Karpas-422 (cell line): ENCODE measurements around the gene PRR14L. TPM values are rescaled to one million over a fixed set of nuclear protein-coding genes. Genes with fewer than 3 reads are reported as not detected.

Experiments
- DNase-seq: peaks from one replicate; pipeline ENCODE4 v3.0.0-alpha.2; 2015
- H2AFZ ChIP-seq: fragments of 200-600 bp; sonication (generic); 2 replicates; pipeline ENCODE4 v1.6.1; 2014; ENCODE audit warnings: antibody characterized with exemption, low read length, mixed read lengths
- H3K27ac ChIP-seq: fragments of 200-600 bp; sonication (generic); 2 replicates; pipeline ENCODE4 v1.5.1; 2014; ENCODE audit warnings: mild to moderate bottlenecking, low read length, moderate library complexity
- H3K27me3 ChIP-seq: fragments of 200-600 bp; sonication (generic); 2 replicates; pipeline ENCODE4 v1.6.1; 2014; ENCODE audit warnings: low read length, mixed read lengths
- H3K36me3 ChIP-seq: fragments of 200-600 bp; sonication (generic); 2 replicates; pipeline ENCODE4 v1.6.1; 2014; ENCODE audit warnings: low read length, mixed read lengths; ENCODE audit not compliant: insufficient read depth
- H3K4me1 ChIP-seq: fragments of 200-600 bp; sonication (generic); 2 replicates; pipeline ENCODE4 v1.6.1; 2014; ENCODE audit warnings: mild to moderate bottlenecking, low read length, mixed read lengths
- H3K4me2 ChIP-seq: fragments of 200-600 bp; sonication (generic); 2 replicates; pipeline ENCODE4 v1.6.1; 2014; ENCODE audit warnings: low read length, low read depth, mild to moderate bottlenecking; ENCODE audit not compliant: poor library complexity, severe bottlenecking
- H3K4me3 ChIP-seq: fragments of 200-600 bp; sonication (generic); 2 replicates; pipeline ENCODE4 v1.5.1; 2014; ENCODE audit warnings: mild to moderate bottlenecking, antibody characterized with exemption, low read length, mixed read lengths
- H3K79me2 ChIP-seq: fragments of 200-600 bp; sonication (generic); 2 replicates; pipeline ENCODE4 v1.6.1; 2014; ENCODE audit warnings: mild to moderate bottlenecking, low read length, mixed read lengths
- H3K9ac ChIP-seq: fragments of 200-600 bp; sonication (generic); 2 replicates; pipeline ENCODE4 v1.6.0; 2014; ENCODE audit warnings: low read length
- H3K9me2 ChIP-seq: fragments of 200-600 bp; sonication (generic), shearing (Covaris generic); replicated peaks from 2 replicates; pipeline ENCODE4 v1.6.0; 2014; ENCODE audit warnings: mild to moderate bottlenecking, low read length, moderate library complexity; ENCODE audit not compliant: insufficient read depth
- H3K9me3 ChIP-seq: fragments of 300-700, 200-600 bp; sonication (generic); 2 replicates; pipeline ENCODE4 v1.6.1; 2014; ENCODE audit warnings: low read length, mixed read lengths
- H4K20me1 ChIP-seq: fragments of 200-600 bp; sonication (generic); 2 replicates; pipeline ENCODE4 v1.6.1; 2014; ENCODE audit warnings: mild to moderate bottlenecking, antibody characterized with exemption, low read length, low read depth; ENCODE audit not compliant: insufficient read depth
- total RNA-seq: library from RNA; depleted of rRNA; stranded (reverse); fragments of >200 nt; shearing (Covaris generic); gene quantifications from 2 replicates; pipeline ENCODE4 v1.2.3, GENCODE V29; 2014; ENCODE audit warnings: low replicate concordance

PRR14L gene
- total RNA-seq, 1 experiment from 2014 or later: 26.0 TPM

GRCh38 chr22:31737932-31738331 is 12.0 kb downstream of the PRR14L start:
- H4K20me1 ChIP-seq: no peaks in the 10 kb centered on the region; the same call in 1 of the 2 replicates
- no peaks in the 10 kb centered on the region for H3K9me2 ChIP-seq
- H3K79me2 ChIP-seq: peaks cover 86% of the 10 kb centered on the region
- no peaks in the 10 kb centered on the region for H3K27me3 ChIP-seq
- H3K9me3 ChIP-seq: no peaks in the 10 kb centered on the region
- no peak overlapping the region for H2AFZ ChIP-seq
- H3K36me3 ChIP-seq: peaks cover 18% of the 10 kb centered on the region; the same call in 1 of the 2 replicates
- H3K9ac ChIP-seq: no peak overlapping the region
- no peak overlapping the region for H3K4me3 ChIP-seq
- H3K27ac ChIP-seq: no peak overlapping the region
- no peak overlapping the region for H3K4me2 ChIP-seq
- H3K4me1 ChIP-seq: no peaks in the 10 kb centered on the region
- no peak for DNase-seq

GRCh38 chr22:31736458-31736857 is 13.5 kb downstream of the PRR14L start:
- Histone ChIP-seq H3K9ac (no peak overlapping the region), H3K9me3 (no peaks in the 10 kb centered on the region), H3K79me2 (peaks cover 86% of the 10 kb centered on the region), H3K27me3 (no peaks in the 10 kb centered on the region), H3K4me1 (no peaks in the 10 kb centered on the region), H3K27ac (no peak overlapping the region), H3K4me3 (no peak overlapping the region), H4K20me1 (no peaks in the 10 kb centered on the region; the same call in 1 of the 2 replicates), H2AFZ (no peak overlapping the region), H3K9me2 (no peaks in the 10 kb centered on the region), H3K36me3 (peaks cover 18% of the 10 kb centered on the region; the same call in 1 of the 2 replicates), H3K4me2 (no peak overlapping the region)
- DNase-seq: no peak

DNA sequence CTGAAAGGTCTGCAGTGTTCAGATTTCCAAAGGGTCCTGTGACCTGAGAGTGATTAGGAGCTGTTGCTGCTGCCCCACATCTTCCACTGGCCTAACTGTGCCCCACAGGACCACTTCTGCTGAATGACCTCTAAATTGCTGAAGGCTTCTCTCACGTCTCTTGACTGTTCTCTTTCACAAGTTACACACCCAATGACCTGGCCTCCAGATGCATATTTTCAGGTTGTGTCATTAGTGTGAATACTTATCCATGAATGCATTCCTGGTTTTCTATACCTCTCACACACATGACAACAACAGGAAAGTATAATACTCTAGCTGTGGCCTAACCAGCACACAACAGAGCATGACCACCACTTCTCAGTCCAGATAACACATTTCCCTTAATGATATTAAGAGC is 15.4 kb downstream of the PRR14L start:
- H3K36me3 ChIP-seq: peaks cover 17% of the 10 kb centered on the region; the same call in 1 of the 2 replicates
- no peaks in the 10 kb centered on the region for H3K27me3 ChIP-seq
- DNase-seq: no peak
- H3K9ac ChIP-seq: no peak overlapping the region
- no peaks in the 10 kb centered on the region for H3K9me2 ChIP-seq
- no peak overlapping the region for H3K27ac ChIP-seq
- H3K4me1 ChIP-seq: no peaks in the 10 kb centered on the region
- no peaks in the 10 kb centered on the region for H3K9me3 ChIP-seq
- no peak overlapping the region for H3K4me3 ChIP-seq
- no peak overlapping the region for H2AFZ ChIP-seq
- H3K4me2 ChIP-seq: no peak overlapping the region
- no peaks in the 10 kb centered on the region; the same call in 1 of the 2 replicates for H4K20me1 ChIP-seq
- H3K79me2 ChIP-seq: peaks cover 87% of the 10 kb centered on the region

- no peaks in the 10 kb centered on the region for H3K4me1 ChIP-seq
- no peak overlapping the region for H3K9ac ChIP-seq
- no peak for DNase-seq
- no peak overlapping the region for H3K4me2 ChIP-seq
- no peak overlapping the region for H3K4me3 ChIP-seq
- H3K36me3 ChIP-seq: peaks cover 10% of the 10 kb centered on the region; the same call in 1 of the 2 replicates
- no peak overlapping the region for H2AFZ ChIP-seq
- H3K79me2 ChIP-seq: peaks cover 86% of the 10 kb centered on the region
- H3K27me3 ChIP-seq: no peaks in the 10 kb centered on the region
- no peaks in the 10 kb centered on the region for H3K9me3 ChIP-seq
- no peak overlapping the region for H3K27ac ChIP-seq
- H3K9me2 ChIP-seq: no peaks in the 10 kb centered on the region
- H4K20me1 ChIP-seq: no peaks in the 10 kb centered on the region; the same call in 1 of the 2 replicates
Measured at GRCh38 chr22:31733580-31734079, 16.3 kb downstream of the PRR14L start.

DNA sequence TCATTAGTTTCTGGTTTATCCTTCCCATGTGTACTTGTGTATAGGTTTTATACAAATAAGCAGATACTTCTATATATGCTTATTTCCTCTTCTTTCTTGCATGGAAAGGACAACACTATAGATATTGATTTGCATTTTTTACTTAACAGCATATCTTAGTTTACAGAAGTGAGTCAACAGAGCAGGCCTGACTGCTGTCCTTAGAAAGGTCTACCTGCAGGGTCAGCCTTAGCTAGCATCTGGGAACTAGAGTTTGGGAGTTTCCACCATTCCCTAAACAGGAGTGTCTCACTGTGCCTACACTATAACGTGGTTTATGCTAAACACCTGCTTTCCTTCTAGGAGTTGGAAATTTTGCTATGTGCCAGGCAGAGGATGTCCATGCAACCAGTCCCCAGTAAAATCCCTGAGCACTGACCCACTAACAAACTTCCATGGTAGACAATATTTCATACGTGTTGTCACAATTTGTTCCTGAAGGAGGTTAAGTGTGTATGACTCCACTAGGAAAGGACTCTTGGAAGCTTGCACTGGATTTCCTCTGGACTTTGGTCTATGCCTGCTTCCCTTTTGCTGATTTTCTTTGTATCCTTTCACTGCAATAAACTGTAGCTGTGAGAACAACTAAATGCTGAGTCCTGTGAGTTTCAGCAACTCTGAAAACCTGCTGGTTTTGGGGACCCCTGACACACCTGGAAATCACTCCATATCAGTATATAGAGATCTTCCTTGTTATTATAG is 17.7 kb downstream of the PRR14L start:
- no peak overlapping the region for H3K4me2 ChIP-seq
- H3K9me2 ChIP-seq: no peaks in the 10 kb centered on the region
- H2AFZ ChIP-seq: no peak overlapping the region
- no peak overlapping the region for H3K4me3 ChIP-seq
- H4K20me1 ChIP-seq: no peaks in the 10 kb centered on the region; the same call in 1 of the 2 replicates
- no peak for DNase-seq
- no peaks in the 10 kb centered on the region for H3K4me1 ChIP-seq
- H3K27me3 ChIP-seq: no peaks in the 10 kb centered on the region
- H3K36me3 ChIP-seq: peaks cover 7% of the 10 kb centered on the region; the same call in 1 of the 2 replicates
- H3K79me2 ChIP-seq: peaks cover 79% of the 10 kb centered on the region
- H3K27ac ChIP-seq: no peak overlapping the region
- no peaks in the 10 kb centered on the region for H3K9me3 ChIP-seq
- no peak overlapping the region for H3K9ac ChIP-seq

DNA sequence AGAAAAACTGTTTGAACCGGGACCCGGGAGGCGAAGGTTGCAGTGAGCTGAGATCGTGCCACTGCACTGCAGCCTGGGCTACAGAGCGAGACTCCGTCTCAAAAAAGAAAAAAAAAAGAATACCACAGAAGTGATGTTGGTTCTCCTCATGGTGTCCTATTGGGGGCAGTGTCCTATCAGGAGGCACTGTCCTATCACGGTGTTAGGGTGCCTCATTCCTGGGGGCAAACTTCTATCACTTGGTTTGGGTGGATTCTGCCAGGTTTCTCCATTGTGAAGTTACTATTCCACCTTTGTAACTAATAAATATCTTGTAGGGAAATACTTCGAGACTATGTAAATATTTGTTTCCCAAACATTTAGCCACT is 19.6 kb downstream of the PRR14L start:
- Histone ChIP-seq H3K9me2 (no peaks in the 10 kb centered on the region), H3K9me3 (no peaks in the 10 kb centered on the region), H3K27me3 (no peaks in the 10 kb centered on the region), H3K9ac (no peak overlapping the region), H3K4me2 (no peak overlapping the region), H3K4me1 (no peaks in the 10 kb centered on the region), H4K20me1 (no peaks in the 10 kb centered on the region), H3K27ac (no peak overlapping the region), H3K36me3 (peaks cover 7% of the 10 kb centered on the region; the same call in 1 of the 2 replicates), H3K4me3 (no peak overlapping the region), H2AFZ (no peak overlapping the region), H3K79me2 (peaks cover 73% of the 10 kb centered on the region)
- DNase-seq: no peak

- Histone ChIP-seq H4K20me1 (no peaks in the 10 kb centered on the region), H3K9ac (no peak overlapping the region), H3K9me3 (no peaks in the 10 kb centered on the region), H3K79me2 (peaks cover 62% of the 10 kb centered on the region), H3K27me3 (no peaks in the 10 kb centered on the region), H3K4me2 (no peak overlapping the region), H3K36me3 (peaks cover 10% of the 10 kb centered on the region; the same call in 1 of the 2 replicates), H3K9me2 (no peaks in the 10 kb centered on the region), H3K4me3 (no peak overlapping the region), H2AFZ (no peak overlapping the region), H3K27ac (no peak overlapping the region), H3K4me1 (no peaks in the 10 kb centered on the region)
- no peak for DNase-seq
Measured at GRCh38 chr22:31728857-31729256, 21.1 kb downstream of the PRR14L start.

DNA sequence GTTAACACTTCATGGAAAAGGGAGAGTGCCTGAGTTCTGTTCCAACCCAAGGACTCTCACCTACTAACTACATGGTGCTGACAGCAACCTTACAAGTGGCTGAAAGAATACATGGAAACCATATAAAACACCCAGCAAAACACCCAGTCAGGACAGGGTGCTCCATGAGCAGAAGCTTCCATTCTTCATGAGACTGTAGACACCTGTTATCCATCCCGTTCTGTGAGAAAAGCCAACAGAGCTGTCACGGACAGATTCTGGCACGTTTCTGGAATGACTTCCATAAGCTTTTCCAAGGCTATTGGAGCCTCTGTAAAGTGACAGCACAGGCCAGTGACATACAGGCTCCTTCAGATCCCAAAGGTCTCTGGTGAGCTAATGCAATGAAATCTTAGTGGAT is 23.2 kb downstream of the PRR14L start:
- no peaks in the 10 kb centered on the region for H3K9me3 ChIP-seq
- peaks cover 57% of the 10 kb centered on the region for H3K79me2 ChIP-seq
- peak; percentile 31 for DNase-seq
- peaks cover 10% of the 10 kb centered on the region; the same call in 1 of the 2 replicates for H3K36me3 ChIP-seq
- no peak overlapping the region for H3K4me3 ChIP-seq
- H3K4me1 ChIP-seq: no peaks in the 10 kb centered on the region
- H3K27ac ChIP-seq: no peak overlapping the region
- H3K9me2 ChIP-seq: no peaks in the 10 kb centered on the region
- no peak overlapping the region for H3K4me2 ChIP-seq
- H4K20me1 ChIP-seq: no peaks in the 10 kb centered on the region
- no peak overlapping the region for H2AFZ ChIP-seq
- no peak overlapping the region for H3K9ac ChIP-seq
- no peaks in the 10 kb centered on the region for H3K27me3 ChIP-seq
